Measurements from ENCODE around the gene PSD.
A peak's percentile ranks its signal among the peaks of the same experiment; 100 is the strongest.
"Not testable (repeated sequence)": the region's sequence is repeated elsewhere in the genome, so short reads cannot be mapped to it uniquely, and the experiment has no call there.

PSD gene

DNA sequence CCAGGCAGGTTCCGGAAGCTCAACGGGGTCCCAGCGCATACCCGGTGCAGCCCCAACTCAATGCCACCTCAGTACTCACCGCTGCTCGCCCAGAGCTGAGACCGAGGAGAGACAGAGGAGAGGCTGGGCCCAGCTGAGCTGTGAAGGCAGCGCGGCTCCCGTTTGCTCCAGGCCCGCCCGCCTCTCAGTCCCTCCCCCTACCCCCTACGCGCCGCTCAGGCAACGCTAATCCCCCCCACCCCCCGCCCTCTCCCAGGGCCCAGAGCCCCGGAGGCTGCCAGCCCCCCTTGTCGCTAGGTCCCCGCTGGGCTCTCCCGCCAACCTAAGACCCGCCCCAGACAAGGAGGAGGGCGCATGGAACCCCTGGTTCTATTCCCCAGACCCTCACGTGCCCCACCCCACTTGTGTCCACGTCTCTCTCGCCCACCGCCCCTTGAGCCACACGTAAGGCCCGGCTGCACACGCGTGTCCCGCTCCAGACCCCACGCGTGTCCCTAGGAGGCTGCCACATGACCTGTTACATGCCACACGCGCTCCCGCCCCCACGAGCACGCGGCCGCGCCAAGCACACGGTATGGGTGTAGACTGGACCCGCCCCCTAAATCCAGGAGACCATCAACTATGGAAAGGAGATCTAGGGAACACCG, at the start of gene PSD:
Gene PSD (minus strand): TSS at position 164 of the 647 bp plus-strand sequence. CDS start 1,747 bp downstream, outside the sequence.
- ATAC-seq: no peak

DNA sequence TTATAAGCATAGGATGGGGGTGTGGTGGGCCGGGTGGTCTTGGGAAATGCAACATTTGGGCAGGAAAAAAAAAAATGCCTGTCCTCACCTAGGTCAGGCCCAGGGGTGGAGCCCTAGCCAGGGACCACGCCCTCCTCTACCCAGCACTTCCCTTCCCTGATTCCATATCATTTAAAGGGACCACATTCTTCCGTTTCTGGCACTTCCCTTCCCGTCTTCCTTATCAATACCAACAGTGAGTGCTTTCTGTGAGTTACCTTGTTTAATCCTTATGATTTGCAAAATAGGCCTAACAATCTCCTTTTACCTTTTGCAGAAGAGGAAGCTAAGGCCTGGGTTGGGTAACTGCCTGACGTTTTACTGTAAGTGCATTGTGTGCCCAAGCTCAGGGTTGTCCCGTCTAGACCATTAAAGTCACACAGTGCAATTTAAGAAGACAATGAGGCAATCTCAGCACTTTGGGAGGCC, 49.4 kb upstream of the PSD start:
- ATAC-seq: no peak

DNA sequence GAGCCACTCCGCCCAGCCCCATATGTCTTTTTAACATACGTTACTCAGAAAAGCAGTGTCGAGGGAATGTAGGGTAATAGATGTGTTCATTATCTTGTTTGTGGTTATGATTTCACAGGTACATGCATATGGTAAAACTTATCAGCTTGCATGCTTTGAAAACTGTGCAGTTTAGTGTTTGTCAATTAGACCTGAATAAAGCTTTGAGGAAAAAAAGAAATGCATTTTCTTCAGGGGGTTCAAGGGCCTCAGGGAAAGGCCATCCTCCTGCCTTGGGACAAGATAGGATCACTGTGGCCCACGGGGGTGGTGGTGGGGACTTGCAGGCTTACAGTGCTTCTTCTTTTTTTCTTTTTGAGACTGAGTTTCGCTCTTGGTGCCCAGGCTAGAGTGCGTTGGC, 48.7 kb upstream of the PSD start:
- ATAC-seq: no peak

DNA sequence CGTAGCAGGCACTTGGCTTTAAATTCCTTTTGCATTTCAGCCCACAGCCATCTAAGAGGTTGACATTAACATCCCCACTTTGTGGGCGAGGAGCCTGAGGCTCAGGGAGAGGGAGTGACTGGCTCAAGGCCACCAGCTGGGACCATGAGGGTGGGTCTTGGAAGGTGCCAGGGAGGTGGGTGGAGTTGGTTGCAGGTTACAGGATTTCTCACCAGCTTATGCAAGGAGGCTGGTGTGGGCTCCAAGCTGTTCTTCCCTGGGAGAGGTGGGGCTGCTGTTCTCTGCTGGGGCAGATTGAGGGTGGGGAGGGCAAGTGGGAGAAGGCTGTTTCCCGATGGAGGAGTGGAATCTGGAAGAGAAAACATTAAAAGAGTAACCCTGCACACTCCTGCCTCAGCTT, 46.9 kb upstream of the PSD start:
- ATAC-seq: no peak

DNA sequence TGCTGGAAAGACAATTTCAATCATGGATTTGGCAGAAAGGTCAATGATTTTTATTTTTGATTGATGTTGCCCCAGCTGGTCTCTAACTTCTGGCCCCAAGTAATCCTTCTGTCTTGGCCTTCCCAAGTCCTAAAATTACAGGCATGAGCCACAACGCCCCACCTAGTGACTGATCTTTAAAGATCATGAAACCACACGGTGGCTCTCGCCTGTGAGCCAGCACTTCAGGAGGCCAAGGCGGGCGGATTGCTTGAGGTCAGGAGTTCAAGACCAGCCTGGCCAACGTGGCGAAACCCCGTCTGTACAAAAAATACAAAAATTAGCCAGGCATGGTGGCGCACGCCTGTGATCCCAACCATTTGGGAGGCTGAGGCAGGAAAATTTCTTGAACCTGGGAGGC, 45.4 kb upstream of the PSD start:
- ATAC-seq: no peak

DNA sequence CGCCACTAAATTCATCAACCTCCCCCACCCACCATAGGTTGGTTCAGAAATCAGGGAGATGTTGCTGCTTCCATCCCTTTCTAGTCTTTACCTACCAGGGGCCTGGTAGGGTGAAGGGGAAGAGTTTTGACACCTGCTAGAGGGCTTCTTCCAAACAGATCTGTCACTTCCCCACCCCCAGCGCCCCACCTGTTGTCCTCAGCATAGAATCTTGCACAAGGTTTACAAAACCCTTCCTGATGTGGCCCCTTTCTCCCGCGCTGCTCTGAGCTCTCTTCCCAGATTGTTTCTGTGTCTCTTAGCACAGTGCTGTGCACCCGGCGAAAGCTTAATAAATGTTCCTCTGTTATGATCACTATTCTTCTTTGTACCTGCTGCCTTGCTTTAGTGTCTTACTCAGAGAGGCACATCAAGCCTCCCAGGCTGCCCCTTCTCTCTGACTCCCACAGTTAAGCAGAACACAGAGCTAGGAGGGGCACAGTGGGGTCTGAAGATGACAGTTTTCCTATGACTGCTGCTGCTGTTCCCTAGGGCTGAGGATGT, 44.0 kb upstream of the PSD start:
- ATAC-seq: no peak

DNA sequence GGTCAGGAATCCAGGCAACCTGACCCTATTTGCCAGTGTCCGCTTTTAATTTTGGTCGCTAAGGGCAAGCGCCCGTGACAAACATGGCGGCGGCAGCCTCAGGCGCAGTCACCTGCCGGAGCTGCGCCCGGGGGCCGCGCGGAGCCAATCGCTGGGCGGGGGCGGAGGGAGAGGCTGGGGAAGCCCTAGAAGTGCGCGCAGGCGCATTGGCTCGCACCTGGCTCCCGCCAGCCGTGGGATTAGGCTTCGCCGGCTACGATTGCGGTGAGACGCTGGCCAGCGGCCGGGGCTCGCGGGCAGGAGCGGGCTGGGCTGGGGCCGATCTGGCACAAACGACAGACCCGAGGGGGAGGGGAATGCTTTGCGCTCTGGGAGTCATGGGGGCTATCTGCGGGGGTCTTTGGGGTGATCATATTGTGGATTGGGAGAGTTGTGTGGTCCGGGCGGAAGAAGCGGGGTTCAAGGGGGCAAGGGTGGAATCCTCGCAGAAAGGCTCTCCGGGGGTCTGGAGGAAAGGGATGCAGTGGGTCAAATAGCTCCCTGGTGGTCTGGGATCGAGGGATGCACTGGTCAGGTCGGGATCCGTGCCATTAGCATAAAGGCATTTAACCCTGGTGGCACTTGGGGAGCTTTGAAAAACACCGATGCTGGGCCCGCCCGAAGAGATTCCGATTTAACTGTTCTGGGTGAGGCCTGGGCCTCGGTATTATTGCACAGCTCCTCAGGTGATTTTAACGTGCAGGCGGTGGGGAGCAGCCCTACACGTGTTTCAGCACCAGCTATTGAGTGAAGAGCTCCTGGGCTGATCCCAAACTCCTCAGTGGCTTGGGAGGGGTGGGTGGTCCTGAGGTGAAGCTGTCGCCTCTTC, 42.8 kb upstream of the PSD start:
- peak; percentile 97 to 98 for ATAC-seq

DNA sequence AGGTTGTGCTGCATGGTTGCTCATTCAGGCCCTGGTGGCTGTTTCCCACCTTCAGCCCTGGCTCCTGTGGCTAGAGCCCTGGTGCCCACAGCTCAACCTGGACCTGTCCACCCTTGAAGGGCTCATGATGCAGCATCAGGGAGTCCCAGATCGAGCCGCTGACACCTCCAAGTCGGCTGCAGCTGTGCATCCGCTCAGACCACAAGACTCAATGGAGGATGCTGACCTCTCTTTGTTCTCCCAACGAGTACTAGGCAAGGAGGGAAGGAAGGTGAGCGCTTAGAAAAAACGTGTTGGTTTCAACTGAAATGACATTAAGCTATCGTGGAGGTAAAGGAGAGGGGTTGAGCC, 42.2 kb upstream of the PSD start:
- peak; percentile 8 to 11 for ATAC-seq

DNA sequence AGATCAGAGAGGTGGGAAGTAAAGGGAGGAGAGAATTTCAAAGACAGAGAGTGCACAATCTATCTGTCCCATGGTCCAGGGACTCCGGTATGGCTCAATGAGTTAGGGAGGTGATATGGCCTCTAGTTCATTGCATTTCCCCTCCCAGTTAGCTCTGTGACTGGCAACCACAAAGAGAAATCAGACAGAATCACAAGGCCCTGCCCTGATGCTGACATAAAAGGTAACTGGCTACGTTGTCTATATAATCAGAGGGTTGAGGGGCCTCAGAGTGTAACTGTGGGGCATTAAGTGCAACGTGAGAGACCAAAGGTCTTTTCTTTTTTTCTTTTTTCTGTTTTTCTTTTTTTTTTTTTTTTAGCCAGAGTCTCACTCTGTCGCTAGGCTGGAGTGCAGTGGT, 40.1 kb upstream of the PSD start:
- ATAC-seq: no peak

DNA sequence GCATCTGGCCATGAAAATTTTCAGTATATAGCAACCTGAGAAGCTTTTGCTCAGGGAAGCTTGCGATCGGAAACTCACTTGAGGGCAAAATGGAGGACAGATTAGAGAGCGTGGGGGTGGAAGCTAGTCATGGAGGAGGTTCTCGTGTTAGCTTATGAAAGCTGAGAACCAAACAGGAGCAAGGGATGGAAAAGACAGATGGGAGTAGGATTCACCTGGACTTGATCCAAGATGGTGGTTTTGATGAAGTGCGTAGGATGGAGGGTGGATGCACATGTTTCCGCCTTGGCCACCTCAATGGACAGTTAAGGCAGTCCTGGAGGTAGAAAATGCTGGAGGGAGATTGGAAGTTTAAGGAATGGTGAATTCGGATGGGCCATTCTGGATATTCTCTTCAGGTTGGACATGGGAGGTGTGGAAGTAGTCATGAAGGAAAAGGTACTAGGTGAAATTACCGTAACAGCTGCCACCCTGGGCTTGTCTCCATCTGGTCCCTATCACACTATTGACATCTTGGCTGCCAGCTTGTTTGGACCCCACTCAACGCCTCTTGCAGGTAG, 39.1 kb upstream of the PSD start:
- no peak for ATAC-seq

DNA sequence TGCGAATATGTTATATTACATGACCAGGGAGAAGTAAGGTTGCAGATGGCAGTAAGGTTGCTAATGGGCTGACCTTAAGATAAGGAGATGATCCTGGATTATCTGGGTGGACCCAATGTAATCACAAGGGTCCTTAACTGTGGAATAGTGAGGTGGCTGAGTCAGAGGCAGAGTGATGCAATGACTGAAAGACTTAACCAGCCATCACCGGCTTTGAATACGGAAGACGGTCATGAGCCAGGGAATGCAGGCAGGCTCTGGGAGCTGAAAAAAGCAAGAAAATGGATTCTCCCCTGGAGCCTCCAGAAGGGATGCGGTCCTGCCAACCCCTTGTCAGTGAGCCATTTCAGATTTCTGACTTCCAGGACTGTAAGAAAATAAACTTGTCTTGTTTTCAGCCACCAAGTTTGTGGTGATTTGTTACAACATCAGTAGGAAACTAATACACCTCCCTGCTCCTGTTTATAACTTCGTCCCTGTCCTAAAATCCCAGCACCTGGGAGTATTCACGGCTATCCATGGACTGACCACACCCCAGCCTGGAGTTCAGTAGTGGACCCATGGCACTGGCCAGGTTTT, 37.4 kb upstream of the PSD start:
- no peak for ATAC-seq

DNA sequence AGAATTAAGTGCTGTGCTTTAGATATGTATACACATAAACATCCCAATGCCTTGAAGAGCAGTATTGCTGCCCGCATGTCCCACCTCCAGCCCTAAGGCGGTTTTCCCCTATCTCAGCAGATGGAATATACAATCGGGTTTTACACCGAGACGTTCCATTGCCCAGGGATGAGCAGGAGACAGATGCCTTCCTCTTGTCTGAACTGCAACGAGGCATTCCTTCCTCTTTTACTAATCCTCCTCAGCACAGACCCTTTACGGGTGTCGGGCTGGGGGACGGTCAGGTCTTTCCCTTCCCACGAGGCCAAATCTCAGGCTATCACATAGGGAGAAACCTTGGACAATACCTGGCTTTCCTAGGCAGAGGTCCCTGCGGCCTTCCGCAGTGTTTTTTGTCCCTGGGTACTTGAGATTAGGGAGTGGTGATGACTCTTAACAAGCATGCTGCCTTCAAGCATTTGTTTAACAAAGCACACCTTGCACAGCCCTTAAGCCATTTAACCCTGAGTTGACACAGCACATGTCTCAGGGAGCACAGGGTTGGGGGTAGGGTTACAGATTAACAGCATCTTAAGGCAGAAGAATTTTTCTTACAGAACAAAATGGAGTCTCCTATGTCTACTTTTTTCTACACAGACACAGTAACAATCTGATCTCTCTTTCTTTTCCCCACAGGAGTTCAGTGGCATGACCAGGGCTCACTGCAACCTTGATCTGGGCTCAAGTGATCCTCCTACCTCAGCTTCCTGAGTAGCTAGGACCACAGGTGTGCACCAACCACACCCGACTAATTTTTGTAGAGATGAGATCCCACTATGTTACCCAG, 36.3 kb upstream of the PSD start:
- not testable (repeated sequence) for ATAC-seq

DNA sequence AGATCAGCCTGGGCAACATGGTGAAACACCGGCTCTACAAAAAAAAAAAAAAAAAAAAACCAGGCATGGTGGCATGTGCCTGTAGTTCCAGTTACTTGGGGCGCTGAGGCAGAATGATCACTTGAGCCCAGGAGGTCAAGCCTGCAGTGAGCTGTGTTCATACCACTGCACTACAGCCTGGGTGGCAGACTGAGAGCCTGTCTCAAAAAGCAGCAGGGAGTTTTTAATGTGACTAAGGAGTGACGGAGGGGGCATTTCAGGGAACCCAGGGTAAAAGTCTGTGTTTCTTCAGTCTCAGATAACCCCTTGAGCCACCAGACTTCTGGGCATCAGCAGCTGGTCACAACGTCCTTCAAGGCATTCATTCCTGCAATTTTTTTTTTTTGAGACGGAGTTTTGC, 34.9 kb upstream of the PSD start:
- ATAC-seq: no peak

DNA sequence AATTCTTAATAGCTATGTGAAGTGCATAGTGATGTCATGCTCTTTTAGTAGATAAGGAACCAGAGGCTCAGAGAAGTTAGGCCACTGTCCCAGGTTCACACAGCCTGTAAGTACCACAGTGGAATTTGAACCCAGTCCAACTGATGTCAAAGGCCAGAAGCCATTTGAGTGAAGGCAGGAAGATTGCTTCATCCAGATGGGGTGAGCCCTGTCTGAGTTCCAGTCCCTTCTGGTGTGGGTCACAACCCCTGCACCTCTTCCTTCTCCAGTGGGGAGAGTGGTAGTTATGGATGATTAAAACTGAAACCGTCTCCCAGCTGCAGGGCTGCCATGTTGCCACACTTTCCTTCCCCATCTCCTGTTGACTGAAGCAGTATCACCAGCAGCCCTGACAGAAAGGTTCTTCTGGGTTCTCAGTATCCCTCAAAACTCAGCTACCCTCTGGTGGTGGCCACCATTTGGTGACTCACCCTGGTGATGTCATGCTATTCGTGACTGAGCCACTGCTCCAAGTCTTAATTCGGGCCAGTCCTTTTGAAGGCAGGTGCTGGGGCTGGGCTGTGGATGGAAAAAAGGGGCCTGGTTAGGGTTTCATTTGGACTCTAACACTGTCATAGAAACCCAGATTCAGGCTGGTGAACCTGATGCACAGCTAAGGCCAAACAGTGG, 34.2 kb upstream of the PSD start:
- peak; percentile 61 to 65 for ATAC-seq

DNA sequence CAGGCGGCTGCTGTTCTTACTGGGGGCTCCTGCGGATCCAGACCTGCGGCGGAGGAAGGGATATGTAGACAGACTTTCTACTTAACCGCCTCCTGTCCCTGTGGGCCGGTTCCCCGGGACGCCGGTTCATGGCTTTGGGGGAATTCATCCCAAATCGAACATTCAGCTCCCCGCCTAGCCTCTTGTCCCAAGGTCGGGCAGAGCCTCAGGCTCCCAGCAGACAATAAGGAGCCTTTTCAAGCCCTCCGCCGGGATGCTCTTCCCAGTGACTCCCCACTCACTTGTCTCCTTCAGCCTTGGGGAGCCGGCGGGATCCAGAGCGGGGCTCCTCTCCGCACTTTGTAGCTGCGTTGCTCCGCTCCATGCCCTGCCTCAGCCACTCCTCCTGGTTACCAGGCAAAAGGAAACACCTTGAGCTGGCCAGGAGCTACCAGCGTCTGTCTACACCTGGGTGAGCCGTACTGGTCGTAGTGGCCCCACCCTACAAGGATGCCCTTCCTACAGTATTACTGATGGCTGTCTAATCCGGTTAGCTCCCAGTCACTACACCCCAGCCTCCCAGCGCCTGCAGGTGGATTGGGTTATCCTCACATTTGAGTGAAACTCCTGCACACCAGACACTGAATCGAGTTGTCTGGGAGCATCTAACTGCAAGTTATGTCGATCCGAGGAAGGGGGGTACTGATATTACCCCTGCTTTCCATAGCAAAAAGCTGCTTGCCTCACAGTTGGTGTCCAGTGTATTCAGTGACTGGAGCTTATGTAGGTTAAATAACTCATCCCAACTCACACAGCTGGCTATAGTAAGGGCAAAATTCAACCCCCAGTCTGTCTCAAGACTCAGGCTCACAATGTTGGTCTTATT, 32.8 kb upstream of the PSD start, which contains the start of gene C10orf95:
Gene C10orf95 (minus strand): TSS at position 439 of the 865 bp plus-strand sequence. CDS start 450 bp downstream, outside the sequence.
- no peak for ATAC-seq

DNA sequence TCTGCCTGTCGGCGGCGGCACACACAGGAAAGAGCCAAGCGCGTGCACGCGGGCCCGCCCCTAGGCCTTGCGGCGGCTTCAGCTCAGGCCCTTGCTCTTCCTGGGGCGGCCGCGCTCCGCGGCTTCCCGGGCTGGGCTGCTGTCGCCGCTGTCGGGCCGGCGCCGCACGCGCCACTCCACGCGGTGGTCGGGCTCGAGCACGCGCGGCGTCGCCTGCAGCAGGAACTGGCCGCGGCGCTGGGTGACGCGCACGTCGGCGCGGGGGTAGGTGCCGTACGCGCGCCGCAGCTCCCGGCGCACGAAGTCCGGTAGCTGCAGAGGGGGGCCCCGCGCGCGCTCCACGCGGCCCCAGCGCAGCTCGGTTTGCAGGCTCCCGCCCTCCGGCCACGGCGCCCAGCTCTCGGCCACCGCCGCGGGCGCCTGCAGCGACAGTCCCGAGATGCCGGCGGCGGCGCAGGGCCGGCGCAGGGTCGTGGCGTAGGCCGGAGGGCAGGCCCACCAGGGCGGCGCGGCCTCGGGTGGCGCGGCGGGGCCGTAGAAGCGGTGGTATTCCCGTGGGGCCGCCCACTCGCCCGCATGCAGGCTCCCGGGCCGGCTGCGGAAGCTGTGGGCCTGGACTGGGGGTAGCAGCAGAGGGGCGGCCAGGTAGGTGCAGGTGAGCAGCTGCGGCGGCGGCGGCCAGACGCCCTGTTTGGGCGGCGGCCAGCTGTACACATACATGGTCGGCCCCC, 32.0 kb upstream of the PSD start:
- ATAC-seq: peak; percentile 75 to 78

DNA sequence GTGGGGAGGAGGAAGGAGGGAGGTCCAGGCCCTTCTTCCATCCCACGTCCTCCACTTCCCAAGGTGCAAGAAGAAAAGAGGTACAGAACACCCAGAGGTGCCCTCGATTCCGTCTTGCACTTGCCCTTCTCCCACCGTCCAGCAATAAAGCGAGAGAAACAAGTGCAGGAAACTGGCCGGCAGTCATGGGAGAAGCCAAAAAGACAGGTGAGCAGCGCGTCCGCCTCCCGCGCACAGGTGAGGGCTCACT, 31.5 kb upstream of the PSD start:
- ATAC-seq: no peak

DNA sequence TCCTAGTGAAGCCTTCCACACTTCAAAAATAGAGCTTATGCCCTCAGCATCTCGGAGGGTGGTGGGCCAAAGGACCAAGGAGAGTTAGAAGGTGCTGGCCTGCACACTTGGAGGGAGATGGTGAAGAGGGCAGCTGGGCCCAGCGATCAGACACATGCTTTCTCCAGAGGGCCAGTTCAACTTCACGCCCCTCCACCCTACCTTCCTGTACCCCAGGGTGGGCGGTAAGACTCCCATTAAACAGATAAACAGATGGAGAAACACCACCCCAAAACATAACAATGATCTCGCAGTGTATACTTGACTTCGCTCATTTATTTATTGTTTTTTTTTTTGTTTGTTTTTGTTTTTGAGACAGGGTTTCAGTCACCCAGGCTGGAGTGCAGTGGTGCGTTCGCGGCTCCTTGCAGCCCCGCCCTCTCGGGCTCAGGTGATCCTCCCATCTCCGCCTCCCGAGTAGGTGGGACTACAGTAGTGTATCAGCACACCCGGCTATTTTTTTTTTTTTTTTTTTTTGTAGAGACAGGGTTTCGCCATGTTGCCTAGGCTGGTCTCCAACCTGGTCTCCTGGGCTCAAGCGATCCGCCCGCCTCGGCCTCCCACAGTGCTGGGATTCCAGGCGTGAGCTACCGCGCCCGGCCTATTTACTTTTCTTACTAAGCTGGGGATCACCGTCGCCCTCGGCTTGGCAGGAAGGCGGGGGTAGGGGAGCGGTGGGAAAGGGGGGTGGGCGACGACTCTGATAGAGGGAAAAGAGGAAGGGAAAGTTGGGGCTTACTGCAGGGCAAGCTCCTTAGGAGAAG, 30.9 kb upstream of the PSD start:
- ATAC-seq: peak; percentile 66 to 67

DNA sequence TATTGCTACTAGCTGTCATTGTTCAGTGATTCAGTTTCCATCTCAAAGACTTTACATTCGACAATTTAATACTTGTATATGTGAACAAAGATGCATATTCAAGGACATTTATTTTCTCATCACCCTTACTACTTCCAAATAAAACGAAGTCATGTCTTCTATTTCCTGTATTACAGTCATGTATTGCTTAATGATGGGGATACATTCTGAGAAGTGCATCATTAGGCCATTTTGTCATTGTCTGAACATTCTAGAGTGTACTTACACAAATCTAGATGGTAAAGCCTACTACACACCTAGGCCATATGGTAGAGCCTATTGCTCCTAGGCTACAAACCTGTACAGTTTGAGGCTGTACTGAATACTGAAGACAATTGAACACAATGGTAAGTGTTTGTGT, 26.3 kb upstream of the PSD start:
- ATAC-seq: no peak

Data from activated CD4-positive, CD25-positive, alpha-beta regulatory T cell treated with anti-CD3 and anti-CD28 coated beads, Interleukin-2, amount 50 U/mL, for 24 hours (primary cell).